ENCODE measurements around the gene STOX1. TPM values are rescaled to one million over a fixed set of nuclear protein-coding genes. Genes with fewer than 3 reads are reported as not detected.

STOX1 gene
- total RNA-seq, 3 donors from 2014 or later: 8.8 to 17.3 (median 9.8) TPM

GRCh38 chr10:68897336-68897741 is 70.0 kb downstream of the STOX1 start:
- no peak overlapping the region for H3K4me3 ChIP-seq
- peaks cover 0 to 3% of the 10 kb centered on the region in 2 donors for H3K4me1 ChIP-seq
- no peaks in the 10 kb centered on the region for H3K9me3 ChIP-seq
- H3K36me3 ChIP-seq: no peaks in the 10 kb centered on the region
- intact Hi-C loops (cut with DNase I; ENCODE audit: low total_unique reads): no loop called here
- H3K27me3 ChIP-seq: no peaks in the 10 kb centered on the region
- peak in 2 of 3 donors; percentile 39 to 41 for TF ChIP-seq CTCF (IDR thresholded peaks at IDR 0.05)
- no peak for TF ChIP-seq POLR2A (IDR thresholded peaks at IDR 0.05)
- no peak overlapping the region for H3K27ac ChIP-seq
- DNase-seq (ENCODE audit: low spot score in 2 of 2): peak in 1 of 2 donors; percentile 23

DNA sequence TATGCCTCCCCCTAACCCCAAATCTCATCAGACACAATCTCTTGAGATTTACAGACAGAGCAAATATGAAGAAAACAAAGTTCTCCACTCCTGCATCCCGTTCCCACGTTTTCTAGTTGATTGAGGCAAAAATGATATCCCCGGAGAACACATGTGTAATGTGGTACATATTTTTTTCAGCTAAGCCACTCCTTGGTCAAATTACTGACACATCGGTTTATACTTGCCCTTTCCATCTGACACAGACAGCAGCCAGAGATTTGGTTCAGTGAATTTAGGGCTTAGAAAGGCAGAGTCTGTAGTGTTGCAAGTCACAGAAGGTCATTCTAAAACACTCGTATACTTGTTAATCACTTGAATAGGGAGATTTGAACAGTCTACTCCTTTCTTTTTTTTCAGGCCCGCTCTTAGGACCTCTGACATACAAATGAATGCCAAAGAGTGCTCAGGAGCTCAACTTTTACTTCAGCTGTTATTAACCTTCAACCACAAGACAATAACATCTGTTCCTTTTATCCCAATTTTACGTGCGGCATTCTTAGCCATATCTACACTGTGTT is 71.9 kb downstream of the STOX1 start:
- Histone ChIP-seq H3K4me3 (no peak overlapping the region), H3K27ac (no peak overlapping the region), H3K9me3 (no peaks in the 10 kb centered on the region), H3K4me1 (peaks cover 0 to 3% of the 10 kb centered on the region in 2 donors), H3K27me3 (no peaks in the 10 kb centered on the region), H3K36me3 (no peaks in the 10 kb centered on the region)
- DNase-seq (ENCODE audit: low spot score in 2 of 2): no peak
- no peak for TF ChIP-seq CTCF (IDR thresholded peaks at IDR 0.05)
- no peak for TF ChIP-seq POLR2AphosphoS5 (IDR thresholded peaks at IDR 0.05)
- TF ChIP-seq POLR2A (IDR thresholded peaks at IDR 0.05): no peak
- intact Hi-C loops (cut with DNase I; ENCODE audit: low total_unique reads): no loop called here

GRCh38 chr10:68900427-68901104 is 73.2 kb downstream of the STOX1 start:
- TF ChIP-seq POLR2AphosphoS5 (IDR thresholded peaks at IDR 0.05): peak; percentile 83 to 96 (median 88)
- TF ChIP-seq POLR2A (IDR thresholded peaks at IDR 0.05): no peak
- TF ChIP-seq CTCF (IDR thresholded peaks at IDR 0.05): peak in 1 of 3 donors; percentile 13
- Histone ChIP-seq H3K36me3 (no peaks in the 10 kb centered on the region), H3K27ac (peak overlapping the region; percentile 98 to 100), H3K9me3 (no peaks in the 10 kb centered on the region), H3K27me3 (no peaks in the 10 kb centered on the region), H3K4me1 (peaks cover 0 to 3% of the 10 kb centered on the region in 2 donors), H3K4me3 (peak overlapping the region; percentile 84 to 95 (median 87))
- no peak for DNase-seq (ENCODE audit: low spot score in 2 of 2)
- intact Hi-C loops (cut with DNase I; ENCODE audit: low total_unique reads): no loop called here

GRCh38 chr10:68901105-68901927 is 74.0 kb downstream of the STOX1 start, which contains the start of gene DDX50:
Gene DDX50, plus strand, starts transcription at chr10:68901315. Its CDS starts 70 bp downstream, at chr10:68901385.
- Histone ChIP-seq H3K9me3 (no peaks in the 10 kb centered on the region), H3K27ac (peak within 1 kb of the TSS; percentile 98 to 100), H3K27me3 (no peaks in the 10 kb centered on the region), H3K4me1 (peaks cover 0 to 3% of the 10 kb centered on the region in 2 donors), H3K36me3 (no peaks in the 10 kb centered on the region), H3K4me3 (peak within 1 kb of the TSS; percentile 84 to 95 (median 87))
- intact Hi-C loops (cut with DNase I; ENCODE audit: low total_unique reads): no loop called here
- TF ChIP-seq CTCF (IDR thresholded peaks at IDR 0.05) (peak in 1 of 3 donors; percentile 15), POLR2AphosphoS5 (IDR thresholded peaks at IDR 0.05) (peak in 2 of 3 donors; percentile 90 to 92), POLR2A (IDR thresholded peaks at IDR 0.05) (no peak)
- DNase-seq (ENCODE audit: low spot score in 2 of 2): peak; percentile 96 to 99
